Measurements from ENCODE around the gene GTSF1L.

Gene GTSF1L

GRCh38 chr20:43744966-43745730 lies 18.3 kb upstream of the GTSF1L start:
- DNase-seq: no peak

- no peak for DNase-seq
Observed at GRCh38 chr20:43744151-43744611, 17.4 kb upstream of the GTSF1L start.

DNA sequence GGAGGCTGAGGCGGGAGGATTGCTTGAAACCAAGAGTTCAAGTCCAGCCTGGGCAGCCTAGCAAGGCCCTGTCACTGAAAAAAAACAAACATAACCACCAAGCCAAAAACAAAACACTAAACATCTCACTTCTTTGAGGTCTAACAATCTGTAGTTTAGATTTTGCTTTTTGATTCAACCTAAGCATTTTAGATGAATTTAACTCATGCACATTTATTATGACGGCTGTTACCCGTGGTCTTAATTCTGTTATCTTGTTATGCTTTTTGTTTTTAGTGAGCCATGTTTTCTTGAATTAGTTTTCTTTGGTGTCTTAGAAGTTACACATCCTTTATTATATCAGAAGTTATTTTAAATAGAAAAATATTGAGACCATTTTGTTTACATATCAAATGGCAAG lies 13.8 kb upstream of the GTSF1L start:
- DNase-seq: no peak

GRCh38 chr20:43739148-43739749 lies 12.4 kb upstream of the GTSF1L start:
- no peak for DNase-seq

- no peak for DNase-seq
Observed at GRCh38 chr20:43737925-43738324, 11.1 kb upstream of the GTSF1L start.

- DNase-seq: no peak
Observed at GRCh38 chr20:43736588-43737158, 9.9 kb upstream of the GTSF1L start.

GRCh38 chr20:43731927-43732326 lies 5.1 kb upstream of the GTSF1L start:
- no peak for DNase-seq

GRCh38 chr20:43731469-43731868 lies 4.7 kb upstream of the GTSF1L start:
- no peak for DNase-seq

GRCh38 chr20:43728686-43729255 lies 2.0 kb upstream of the GTSF1L start:
- DNase-seq: no peak

GRCh38 chr20:43727980-43728590 lies 1.3 kb upstream of the GTSF1L start:
- DNase-seq: no peak

- no peak for DNase-seq
Observed at GRCh38 chr20:43726333-43726732, 469 bp downstream of the GTSF1L start.

DNA sequence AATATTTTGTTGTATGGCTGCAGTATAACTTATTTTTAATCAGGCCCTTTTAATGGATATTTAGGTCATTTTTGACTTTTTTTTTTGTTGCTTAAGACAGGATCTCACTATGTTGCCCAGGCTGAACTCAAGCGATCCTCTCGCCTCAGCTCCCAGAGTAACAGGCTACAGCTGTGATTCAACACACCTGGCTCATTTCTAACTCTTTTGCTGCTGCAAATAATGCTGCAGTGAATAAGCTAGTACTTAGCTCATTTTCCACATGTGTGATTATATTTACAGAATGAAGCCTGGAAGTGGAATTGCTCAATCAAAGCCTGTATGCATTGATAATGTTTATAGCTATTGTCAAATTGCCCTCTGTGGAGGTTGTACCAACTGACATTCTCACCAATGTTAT lies 1.1 kb downstream of the GTSF1L start:
- DNase-seq: no peak

DNA sequence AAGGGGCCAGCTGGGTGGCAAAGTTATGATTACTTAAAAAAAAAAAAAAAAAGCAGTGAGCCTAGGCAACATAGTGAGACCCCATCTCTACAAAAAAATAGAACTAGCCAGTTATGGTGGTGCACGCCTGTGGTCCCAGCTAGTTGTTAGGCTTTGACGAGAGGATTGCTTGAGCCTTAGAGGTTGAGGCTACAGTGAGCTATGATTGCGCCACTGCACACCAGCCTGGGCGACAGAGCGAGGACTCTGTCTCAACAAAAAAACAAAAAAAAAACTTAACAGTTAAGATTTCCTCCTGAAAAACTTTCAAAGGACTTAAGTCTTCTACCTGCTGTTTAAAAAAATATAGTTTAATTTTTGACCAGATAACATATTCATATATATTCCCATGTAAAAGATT lies 2.4 kb downstream of the GTSF1L start:
- no peak for DNase-seq

GRCh38 chr20:43723735-43724134 lies 3.1 kb downstream of the GTSF1L start:
- no peak for DNase-seq

GRCh38 chr20:43723186-43723585 lies 3.6 kb downstream of the GTSF1L start:
- no peak for DNase-seq

DNA sequence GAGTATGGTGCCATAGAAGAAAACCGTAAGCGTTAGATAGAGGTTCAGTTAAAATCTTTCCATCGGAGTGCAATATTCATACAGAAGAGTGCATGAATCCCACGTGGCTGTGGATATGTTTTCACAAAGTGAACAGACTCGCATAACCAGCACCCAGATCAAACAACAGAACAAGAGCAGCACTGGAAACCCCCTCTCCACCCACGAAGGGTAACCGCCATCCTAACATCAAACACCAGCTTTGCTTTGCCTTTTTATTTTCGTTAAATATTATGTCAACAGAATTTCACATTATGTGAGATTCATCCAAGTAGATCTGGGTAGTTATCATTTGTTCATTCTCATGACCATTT lies 4.7 kb downstream of the GTSF1L start:
- DNase-seq: peak; percentile 53

- no peak for DNase-seq
Observed at GRCh38 chr20:43721429-43722152, 5.2 kb downstream of the GTSF1L start.

- no peak for DNase-seq
Observed at GRCh38 chr20:43721097-43721428, 5.7 kb downstream of the GTSF1L start.

- no peak for DNase-seq
Observed at GRCh38 chr20:43720007-43720406, 6.8 kb downstream of the GTSF1L start.

GRCh38 chr20:43717616-43717995 lies 9.2 kb downstream of the GTSF1L start:
- no peak for DNase-seq

- no peak for DNase-seq
Observed at GRCh38 chr20:43716757-43717615, 9.8 kb downstream of the GTSF1L start.

GRCh38 chr20:43716123-43716522 lies 10.7 kb downstream of the GTSF1L start:
- DNase-seq: no peak

Measured in effector CD4-positive, alpha-beta T cell (primary cell).